Measurements from ENCODE around the gene TUBG2. TPM values are rescaled to one million over a fixed set of nuclear protein-coding genes. Genes with fewer than 3 reads are reported as not detected.
A peak's percentile ranks its signal among the peaks of the same experiment; 100 is the strongest.
"Not testable (repeated sequence)": the region's sequence is repeated elsewhere in the genome, so short reads cannot be mapped to it uniquely, and the experiment has no call there.

TUBG2 gene
- 44.7 TPM for total RNA-seq

DNA sequence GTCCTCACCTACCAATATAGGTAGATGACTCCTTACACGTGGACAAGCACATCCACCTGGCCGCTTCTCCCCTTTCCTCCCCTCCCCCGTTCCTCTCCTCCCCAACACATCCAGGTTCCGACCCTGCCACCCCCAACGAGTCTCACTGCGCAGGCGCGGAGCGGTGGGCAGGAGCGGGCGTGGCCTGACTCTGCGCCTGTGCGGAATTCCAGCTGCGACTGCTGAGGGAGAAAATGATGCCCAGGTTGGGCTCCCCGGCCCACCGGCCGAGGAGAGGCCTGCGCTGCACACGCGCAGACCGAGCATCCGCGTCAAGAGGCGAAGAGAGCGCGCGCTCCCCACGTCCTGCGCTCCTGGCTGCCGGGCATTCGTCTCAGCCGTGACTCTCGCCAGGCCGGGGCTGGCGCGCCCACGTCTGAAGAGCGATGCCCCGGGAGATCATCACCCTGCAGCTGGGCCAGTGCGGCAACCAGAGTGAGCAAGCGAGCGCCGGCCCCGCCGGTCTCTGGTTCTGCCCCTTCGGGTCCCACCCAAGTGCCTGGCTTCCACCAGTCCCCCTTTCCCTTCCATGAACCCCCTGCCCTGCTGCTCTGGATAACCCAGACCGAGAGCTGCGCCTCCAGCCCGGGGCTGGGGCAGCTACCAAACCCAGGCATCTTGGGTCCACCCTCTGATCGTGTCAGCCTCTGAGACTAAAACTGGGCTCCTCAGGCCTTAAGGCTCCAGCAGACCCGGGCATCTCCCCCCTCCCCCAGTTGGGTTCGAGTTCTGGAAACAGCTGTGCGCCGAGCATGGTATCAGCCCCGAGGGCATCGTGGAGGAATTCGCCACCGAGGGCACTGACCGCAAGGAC is at the start of gene TUBG2:
Gene TUBG2 (plus strand): TSS at position 206 of the 853 bp plus-strand sequence. CDS start 220 bp downstream, at position 426.
- Histone ChIP-seq H3K4me1 (peaks cover 28% of the 10 kb centered on the region), H3K4me3 (peak within 1 kb of the TSS; percentile 66 to 81), H3K27me3 (no peaks in the 10 kb centered on the region), H3K36me3 (peaks cover 0 to 5% of the 10 kb centered on the region in 2 donors), H3K27ac (peak within 1 kb of the TSS; percentile 88), H3K9me3 (no peaks in the 10 kb centered on the region)
- DNase-seq (ENCODE audit: extremely low spot score in 2 of 2) = peak in 1 of 2 donors; percentile 87
- intact Hi-C loops (cut with DNase I) = no loop called here
- TF ChIP-seq, protein P1, sequence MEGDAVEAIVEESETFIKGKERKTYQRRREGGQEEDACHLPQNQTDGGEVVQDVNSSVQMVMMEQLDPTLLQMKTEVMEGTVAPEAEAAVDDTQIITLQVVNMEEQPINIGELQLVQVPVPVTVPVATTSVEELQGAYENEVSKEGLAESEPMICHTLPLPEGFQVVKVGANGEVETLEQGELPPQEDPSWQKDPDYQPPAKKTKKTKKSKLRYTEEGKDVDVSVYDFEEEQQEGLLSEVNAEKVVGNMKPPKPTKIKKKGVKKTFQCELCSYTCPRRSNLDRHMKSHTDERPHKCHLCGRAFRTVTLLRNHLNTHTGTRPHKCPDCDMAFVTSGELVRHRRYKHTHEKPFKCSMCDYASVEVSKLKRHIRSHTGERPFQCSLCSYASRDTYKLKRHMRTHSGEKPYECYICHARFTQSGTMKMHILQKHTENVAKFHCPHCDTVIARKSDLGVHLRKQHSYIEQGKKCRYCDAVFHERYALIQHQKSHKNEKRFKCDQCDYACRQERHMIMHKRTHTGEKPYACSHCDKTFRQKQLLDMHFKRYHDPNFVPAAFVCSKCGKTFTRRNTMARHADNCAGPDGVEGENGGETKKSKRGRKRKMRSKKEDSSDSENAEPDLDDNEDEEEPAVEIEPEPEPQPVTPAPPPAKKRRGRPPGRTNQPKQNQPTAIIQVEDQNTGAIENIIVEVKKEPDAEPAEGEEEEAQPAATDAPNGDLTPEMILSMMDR (IDR thresholded peaks at IDR 0.05) = no peak
- TF ChIP-seq POLR2AphosphoS5 (IDR thresholded peaks at IDR 0.05; ENCODE audit: insufficient read depth in 1 of 2, low read depth in 1 of 2) (peak; percentile 86 to 96), POLR2A (IDR thresholded peaks at IDR 0.05) (peak in 1 of 2 donors; percentile 75)

DNA sequence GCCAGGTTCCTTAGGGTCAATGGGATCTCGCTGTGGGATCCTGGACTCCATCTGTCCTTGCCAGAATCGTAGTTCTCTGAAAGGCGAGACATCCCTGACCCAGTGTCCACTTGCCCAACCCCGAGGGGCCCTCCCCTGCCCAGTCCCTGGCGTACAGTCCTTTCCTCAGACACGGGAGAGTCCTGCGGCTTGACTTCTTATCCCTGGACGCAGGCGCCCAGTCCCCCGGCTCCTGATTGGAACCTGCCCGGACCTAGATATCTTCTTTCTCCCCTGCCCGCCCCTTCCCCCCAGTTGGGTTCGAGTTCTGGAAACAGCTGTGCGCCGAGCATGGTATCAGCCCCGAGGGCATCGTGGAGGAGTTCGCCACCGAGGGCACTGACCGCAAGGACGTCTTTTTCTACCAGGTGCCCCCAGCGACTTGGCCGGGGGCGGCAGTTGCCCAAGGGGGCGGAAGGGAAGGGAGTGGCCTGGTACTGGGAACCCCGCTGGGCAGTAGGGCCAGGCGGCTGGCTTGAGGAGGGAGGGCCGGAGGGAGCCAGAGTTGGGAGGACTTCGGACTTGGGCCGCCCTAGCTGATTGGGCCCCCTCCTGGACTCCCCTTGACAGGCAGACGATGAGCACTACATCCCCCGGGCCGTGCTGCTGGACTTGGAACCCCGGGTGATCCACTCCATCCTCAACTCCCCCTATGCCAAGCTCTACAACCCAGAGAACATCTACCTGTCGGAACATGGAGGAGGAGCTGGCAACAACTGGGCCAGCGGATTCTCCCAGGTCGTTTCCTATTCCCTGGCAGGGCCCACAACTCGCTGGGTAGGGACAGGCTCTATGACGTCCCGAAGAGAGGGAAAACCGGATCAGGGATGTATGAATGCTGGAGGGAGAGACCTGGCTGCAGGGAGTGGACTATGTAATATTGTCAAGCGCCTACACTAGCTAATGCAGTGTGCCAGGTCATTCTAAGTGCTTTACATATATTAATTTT is 49.0 kb upstream of the TUBG2 start:
- Histone ChIP-seq H3K27ac (peak overlapping the region; percentile 96), H3K4me3 (peak overlapping the region; percentile 53 to 98), H3K4me1 (peaks cover 40% of the 10 kb centered on the region), H3K36me3 (peaks cover 0 to 31% of the 10 kb centered on the region in 2 donors)
- not testable (repeated sequence) for DNase-seq (ENCODE audit: extremely low spot score in 2 of 2); H3K27me3 ChIP-seq; H3K9me3 ChIP-seq
- intact Hi-C loops (cut with DNase I) = loop anchor here (5.0 kb wide), 1 partner anchor 62 kb away; no protein-coding TSS in a partner anchor

DNA sequence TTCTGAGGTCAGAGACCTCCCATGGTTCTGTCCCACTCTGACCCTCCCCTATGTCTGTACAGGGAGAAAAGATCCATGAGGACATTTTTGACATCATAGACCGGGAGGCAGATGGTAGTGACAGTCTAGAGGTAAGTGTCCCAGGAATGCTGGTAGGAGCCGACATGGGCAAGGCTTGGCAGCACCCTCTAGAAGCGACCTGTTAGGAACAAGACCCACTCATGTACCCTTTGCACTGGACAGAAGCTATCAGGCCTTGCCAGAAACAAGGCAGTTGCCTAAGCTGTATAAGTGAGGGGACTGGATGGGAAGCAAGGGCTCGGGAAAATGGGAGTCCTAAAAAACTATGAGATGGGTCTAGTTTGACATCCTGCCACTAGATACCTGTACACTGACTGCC is 47.1 kb upstream of the TUBG2 start:
- Histone ChIP-seq H3K9me3 (no peaks in the 10 kb centered on the region), H3K4me1 (peaks cover 22% of the 10 kb centered on the region), H3K27me3 (no peaks in the 10 kb centered on the region), H3K4me3 (no peak overlapping the region), H3K36me3 (peaks cover 0 to 38% of the 10 kb centered on the region in 2 donors), H3K27ac (no peak overlapping the region)
- no peak for TF ChIP-seq POLR2AphosphoS5 (IDR thresholded peaks at IDR 0.05; ENCODE audit: insufficient read depth in 1 of 2, low read depth in 1 of 2)
- no peak for TF ChIP-seq POLR2A (IDR thresholded peaks at IDR 0.05)
- TF ChIP-seq, protein P1 (IDR thresholded peaks at IDR 0.05) = no peak
- intact Hi-C loops (cut with DNase I) = no loop called here
- DNase-seq (ENCODE audit: extremely low spot score in 2 of 2) = no peak

DNA sequence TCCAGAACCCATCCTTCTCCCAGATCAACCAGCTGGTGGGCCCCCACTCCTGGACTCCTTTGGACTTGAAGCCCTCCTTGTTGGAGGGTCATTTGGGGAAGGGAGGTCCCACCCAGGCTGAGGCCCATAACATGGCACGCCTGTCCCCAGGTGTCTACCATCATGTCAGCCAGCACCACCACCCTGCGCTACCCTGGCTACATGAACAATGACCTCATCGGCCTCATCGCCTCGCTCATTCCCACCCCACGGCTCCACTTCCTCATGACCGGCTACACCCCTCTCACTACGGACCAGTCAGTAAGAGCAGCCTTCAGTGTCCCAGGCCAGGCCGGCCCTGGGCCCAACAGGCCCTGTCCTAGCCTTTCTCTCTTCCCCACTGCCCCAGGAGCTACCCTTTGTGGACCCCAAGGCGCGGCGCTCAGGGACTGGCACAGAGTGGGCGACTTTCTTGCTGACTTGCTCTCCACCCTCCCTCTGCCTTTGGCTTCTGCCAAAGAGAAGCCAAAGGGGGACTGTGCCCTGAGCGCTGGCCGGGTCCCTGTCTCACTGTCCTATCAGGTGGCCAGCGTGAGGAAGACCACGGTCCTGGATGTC is 45.3 kb upstream of the TUBG2 start:
- Histone ChIP-seq H3K27me3 (no peaks in the 10 kb centered on the region), H3K36me3 (peaks cover 0 to 38% of the 10 kb centered on the region in 2 donors), H3K4me1 (peaks cover 16% of the 10 kb centered on the region), H3K27ac (no peak overlapping the region), H3K4me3 (no peak overlapping the region), H3K9me3 (no peaks in the 10 kb centered on the region)
- intact Hi-C loops (cut with DNase I) = no loop called here
- DNase-seq (ENCODE audit: extremely low spot score in 2 of 2) = no peak
- TF ChIP-seq, protein P1 (IDR thresholded peaks at IDR 0.05) = no peak
- TF ChIP-seq POLR2A (IDR thresholded peaks at IDR 0.05) = no peak
- TF ChIP-seq POLR2AphosphoS5 (IDR thresholded peaks at IDR 0.05; ENCODE audit: insufficient read depth in 1 of 2, low read depth in 1 of 2) = no peak

DNA sequence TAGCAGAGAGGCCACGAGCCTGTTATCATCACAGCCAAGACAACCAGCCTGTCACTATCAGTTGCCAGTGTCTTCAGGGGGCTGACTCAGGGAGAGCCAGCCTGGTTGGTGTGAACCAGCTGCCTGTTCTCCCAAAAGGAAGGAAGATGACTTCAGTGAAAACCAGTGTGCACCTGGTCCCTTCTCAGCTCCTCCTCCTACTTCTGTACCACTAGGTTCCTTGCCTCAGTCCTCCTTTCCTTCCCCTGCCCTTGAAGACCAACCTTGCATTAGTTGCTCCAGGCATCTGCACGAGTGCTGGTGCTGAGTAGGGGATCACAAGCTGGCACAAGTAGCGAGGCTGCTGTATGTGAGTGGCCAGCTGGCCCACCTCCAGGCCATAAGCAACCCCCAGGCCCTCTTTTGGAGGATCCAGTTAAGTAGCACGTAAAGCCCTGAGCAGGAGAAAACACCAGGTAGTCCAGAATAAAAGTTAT is 41.1 kb upstream of the TUBG2 start:
- Histone ChIP-seq H3K36me3 (peaks cover 0 to 28% of the 10 kb centered on the region in 2 donors), H3K4me1 (peaks cover 10% of the 10 kb centered on the region), H3K9me3 (no peaks in the 10 kb centered on the region), H3K27ac (no peak overlapping the region), H3K27me3 (no peaks in the 10 kb centered on the region), H3K4me3 (no peak overlapping the region)
- intact Hi-C loops (cut with DNase I) = no loop called here
- no peak for DNase-seq (ENCODE audit: extremely low spot score in 2 of 2)
- TF ChIP-seq POLR2A (IDR thresholded peaks at IDR 0.05) = no peak
- no peak for TF ChIP-seq POLR2AphosphoS5 (IDR thresholded peaks at IDR 0.05; ENCODE audit: insufficient read depth in 1 of 2, low read depth in 1 of 2)
- TF ChIP-seq, protein P1 (IDR thresholded peaks at IDR 0.05) = no peak
